Rectal smooth muscle tissue (tissue), 1 donor: ENCODE data around the gene KLHDC8B.
"Not testable (repeated sequence)": the region's sequence is repeated elsewhere in the genome, so short reads cannot be mapped to it uniquely, and the experiment has no call there.

ENCODE experiments used
- H3K27ac ChIP-seq: one replicate; pipeline ENCODE4 v1.7.0; 2013; ENCODE audit warnings: low read depth, low read length, inconsistent platforms
- H3K27me3 ChIP-seq: one replicate; pipeline ENCODE4 v1.7.0; 2013; ENCODE audit warnings: low read length; ENCODE audit not compliant: control insufficient read depth, insufficient read depth
- H3K36me3 ChIP-seq: one replicate; pipeline ENCODE4 v1.7.0; 2013; ENCODE audit warnings: low read length; ENCODE audit not compliant: control insufficient read depth, insufficient read depth
- H3K4me1 ChIP-seq: one replicate; pipeline ENCODE4 v1.7.0; 2013; ENCODE audit warnings: low read length; ENCODE audit not compliant: control insufficient read depth, insufficient read depth
- H3K4me3 ChIP-seq: one replicate; pipeline ENCODE4 v1.7.0; 2013; ENCODE audit warnings: low read length
- H3K9ac ChIP-seq: one replicate; pipeline ENCODE4 v1.7.0; 2013; ENCODE audit warnings: low read length

KLHDC8B gene

GRCh38 chr3:49213998-49214397, 42.6 kb downstream of the KLHDC8B start:
- H3K27ac ChIP-seq: no peak overlapping the region
- no peaks in the 10 kb centered on the region for H3K27me3 ChIP-seq
- peaks cover 13% of the 10 kb centered on the region for H3K4me1 ChIP-seq
- H3K4me3 ChIP-seq: no peak overlapping the region
- no peaks in the 10 kb centered on the region for H3K36me3 ChIP-seq
- no peak overlapping the region for H3K9ac ChIP-seq

DNA sequence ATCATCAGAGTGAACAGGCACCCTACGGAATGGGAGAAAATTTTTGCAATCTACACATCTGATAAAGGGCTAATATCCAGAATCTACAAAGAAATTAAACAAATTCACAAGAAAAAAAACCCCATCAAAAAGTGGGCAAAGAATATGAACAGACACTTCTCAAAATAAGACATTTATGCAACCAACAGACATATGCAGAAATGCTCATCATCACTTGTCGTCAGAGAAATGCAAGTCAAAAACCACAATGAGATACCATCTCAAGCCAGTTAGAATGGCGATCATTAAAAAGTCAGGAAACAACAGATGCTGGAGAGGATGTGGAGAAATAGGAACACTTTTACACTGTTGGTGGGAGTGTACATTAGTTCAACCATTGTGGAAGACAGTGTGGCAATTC, 45.3 kb downstream of the KLHDC8B start:
- not testable (repeated sequence) for H3K36me3 ChIP-seq, H3K9ac ChIP-seq, H3K4me3 ChIP-seq, H3K27me3 ChIP-seq
- Histone ChIP-seq H3K27ac (peak overlapping the region; percentile 14), H3K4me1 (peaks cover 14% of the 10 kb centered on the region)

- H3K4me1 ChIP-seq: peaks cover 14% of the 10 kb centered on the region
- H3K27me3 ChIP-seq, H3K4me3 ChIP-seq, H3K36me3 ChIP-seq, H3K9ac ChIP-seq: not testable (repeated sequence)
- H3K27ac ChIP-seq: peak overlapping the region; percentile 14
Observed at GRCh38 chr3:49217108-49217507, 45.7 kb downstream of the KLHDC8B start.

DNA sequence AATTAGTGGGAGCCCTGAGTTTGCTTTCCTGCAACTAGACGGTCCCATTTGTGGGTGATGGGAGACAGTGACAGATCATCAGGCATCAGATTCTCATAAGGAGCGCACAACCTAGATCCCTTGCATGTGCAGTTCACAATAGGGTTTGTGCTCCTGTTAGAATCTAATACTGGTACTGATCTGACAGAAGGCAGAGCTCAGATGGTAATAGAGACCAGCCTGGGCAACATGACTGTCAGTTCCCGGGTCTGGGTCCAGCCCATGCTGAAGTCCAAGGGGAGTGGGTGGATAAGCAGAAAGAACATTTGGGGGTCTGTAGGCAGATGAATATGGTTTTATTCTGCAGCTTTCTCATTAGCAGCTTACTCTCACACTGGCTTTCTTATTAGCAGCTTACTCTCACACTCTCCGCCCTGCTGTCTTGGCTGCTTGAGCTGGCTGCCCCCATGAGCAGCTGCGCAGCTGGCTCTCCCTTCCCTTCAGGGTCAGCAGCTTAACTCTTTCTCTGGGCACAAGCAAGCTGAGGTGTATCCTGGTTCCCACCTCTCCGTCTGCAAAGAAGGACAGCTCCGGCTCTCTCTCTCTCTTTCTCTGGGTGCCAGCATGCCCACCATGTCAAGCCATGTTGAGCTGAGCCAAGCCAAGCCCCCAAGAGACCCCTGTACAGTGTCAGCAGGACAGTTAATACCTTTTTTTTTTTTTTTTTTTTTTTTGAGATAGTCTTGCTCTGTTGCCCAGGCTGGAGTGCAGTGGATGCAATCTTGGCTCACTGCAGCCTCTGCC, 46.5 kb downstream of the KLHDC8B start:
- Histone ChIP-seq H3K4me1 (peaks cover 14% of the 10 kb centered on the region), H3K4me3 (no peak overlapping the region), H3K27ac (peak overlapping the region; percentile 84), H3K9ac (no peak overlapping the region), H3K36me3 (no peaks in the 10 kb centered on the region), H3K27me3 (no peaks in the 10 kb centered on the region)

DNA sequence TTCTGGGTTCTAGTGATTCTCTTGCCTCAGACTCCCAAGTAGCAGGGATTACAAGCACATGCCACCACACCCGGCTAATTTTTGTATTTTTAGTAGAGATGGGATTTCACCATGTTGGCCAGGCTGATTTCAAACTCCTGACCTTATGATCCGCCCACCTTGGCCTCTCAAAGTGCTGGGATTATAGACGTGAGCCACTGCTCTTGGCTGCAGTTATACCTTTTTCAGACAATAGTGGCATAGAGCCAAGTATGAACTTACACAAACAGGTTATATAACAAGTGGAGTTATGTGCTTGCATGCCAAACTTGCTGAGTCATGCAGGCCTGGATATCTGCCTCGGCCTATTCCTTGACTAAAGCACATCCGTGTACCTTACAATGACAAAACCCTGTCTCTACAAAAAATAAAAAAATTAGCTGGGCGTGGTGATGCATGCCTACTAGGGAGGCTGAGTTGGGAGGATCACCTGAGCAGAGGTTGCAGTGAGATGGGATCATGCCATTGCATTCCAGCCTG, 47.1 kb downstream of the KLHDC8B start:
- not testable (repeated sequence) for H3K4me3 ChIP-seq, H3K36me3 ChIP-seq, H3K9ac ChIP-seq, H3K27me3 ChIP-seq
- peak overlapping the region; percentile 84 for H3K27ac ChIP-seq
- peaks cover 14% of the 10 kb centered on the region for H3K4me1 ChIP-seq

DNA sequence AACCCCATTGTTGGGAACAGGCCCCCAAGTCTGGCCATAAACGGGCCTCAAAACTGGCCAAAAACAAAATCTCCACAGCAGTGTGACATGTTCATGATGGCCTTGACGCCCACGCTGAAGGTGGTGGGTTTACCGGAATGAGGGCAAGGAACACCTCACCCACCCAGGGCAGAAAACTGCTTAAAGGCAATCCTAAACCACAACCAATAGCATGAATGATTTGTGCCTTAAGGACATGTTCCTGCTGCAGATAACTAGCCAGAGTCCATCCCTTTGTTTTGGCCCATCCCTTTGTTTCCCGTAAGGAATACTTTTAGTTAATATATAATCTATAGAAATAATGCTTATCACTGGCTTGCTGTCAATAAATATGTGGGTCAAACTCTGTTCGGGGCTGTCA, 47.7 kb downstream of the KLHDC8B start:
- Histone ChIP-seq H3K4me1 (peaks cover 14% of the 10 kb centered on the region), H3K27me3 (no peaks in the 10 kb centered on the region), H3K9ac (no peak overlapping the region), H3K27ac (peak overlapping the region; percentile 84), H3K36me3 (no peaks in the 10 kb centered on the region), H3K4me3 (no peak overlapping the region)

- not testable (repeated sequence) for H3K27me3 ChIP-seq, H3K36me3 ChIP-seq, H3K9ac ChIP-seq, H3K27ac ChIP-seq, H3K4me3 ChIP-seq
- peaks cover 10% of the 10 kb centered on the region for H3K4me1 ChIP-seq
Observed at GRCh38 chr3:49220985-49221563, 49.7 kb downstream of the KLHDC8B start.

DNA sequence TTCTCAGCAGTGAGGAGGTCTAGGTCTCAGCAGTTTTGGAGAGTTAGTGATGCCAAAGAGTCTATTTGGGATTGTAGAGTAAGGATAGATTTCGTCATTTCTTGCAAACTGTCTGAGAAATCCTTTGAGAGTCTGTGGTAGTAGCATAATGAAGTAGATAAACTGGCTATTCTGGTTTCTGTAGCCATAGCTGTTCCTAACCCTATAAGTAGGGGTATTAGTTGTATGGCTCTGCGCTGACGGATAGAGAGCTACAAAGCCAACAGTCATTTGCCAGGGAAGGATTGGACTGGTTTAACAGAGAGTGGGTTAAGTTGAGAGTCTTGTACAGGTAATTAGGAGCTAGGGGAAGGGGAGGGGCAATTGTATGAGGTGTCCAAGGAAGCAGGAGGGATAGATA, 50.6 kb downstream of the KLHDC8B start:
- no peaks in the 10 kb centered on the region for H3K27me3 ChIP-seq
- H3K27ac ChIP-seq: no peak overlapping the region
- H3K9ac ChIP-seq: no peak overlapping the region
- no peak overlapping the region for H3K4me3 ChIP-seq
- H3K36me3 ChIP-seq: no peaks in the 10 kb centered on the region
- peaks cover 10% of the 10 kb centered on the region for H3K4me1 ChIP-seq
